GM21381 (cell line): ENCODE data around the gene SLC38A2.

Experiments
- ATAC-seq: cut with Tn5 transposase; IDR thresholded peaks from one replicate; pipeline ENCODE4 v1.9.1; 2021; ENCODE audit warnings: mild to moderate bottlenecking, moderate library complexity; ENCODE audit not compliant: unreplicated experiment

SLC38A2 gene

GRCh38 chr12:46395388-46395787 lies 22.8 kb upstream of the SLC38A2 start:
- ATAC-seq, result no peak

- no peak for ATAC-seq
Measured at GRCh38 chr12:46391630-46392029, 19.1 kb upstream of the SLC38A2 start.

GRCh38 chr12:46390881-46391280 lies 18.3 kb upstream of the SLC38A2 start:
- no peak for ATAC-seq

- ATAC-seq, result no peak
Measured at GRCh38 chr12:46390304-46390703, 17.7 kb upstream of the SLC38A2 start.

GRCh38 chr12:46389031-46389616 lies 16.6 kb upstream of the SLC38A2 start:
- ATAC-seq, result no peak

GRCh38 chr12:46388427-46389021 lies 16.0 kb upstream of the SLC38A2 start:
- ATAC-seq, result peak; percentile 59

- ATAC-seq, result no peak
Measured at GRCh38 chr12:46387670-46388069, 15.1 kb upstream of the SLC38A2 start.

- ATAC-seq, result peak; percentile 20
Measured at GRCh38 chr12:46386877-46387629, 14.5 kb upstream of the SLC38A2 start.

GRCh38 chr12:46386360-46386867 lies 13.8 kb upstream of the SLC38A2 start:
- no peak for ATAC-seq

- ATAC-seq, result no peak
Measured at GRCh38 chr12:46385438-46385837, 12.9 kb upstream of the SLC38A2 start.

GRCh38 chr12:46384451-46385309 lies 12.1 kb upstream of the SLC38A2 start:
- no peak for ATAC-seq

GRCh38 chr12:46383654-46384450 lies 11.3 kb upstream of the SLC38A2 start:
- peak; percentile 31 for ATAC-seq

- ATAC-seq, result peak; percentile 66
Measured at GRCh38 chr12:46382964-46383653, 10.5 kb upstream of the SLC38A2 start.

- ATAC-seq, result no peak
Measured at GRCh38 chr12:46382408-46382963, 9.9 kb upstream of the SLC38A2 start.

- no peak for ATAC-seq
Measured at GRCh38 chr12:46380881-46381280, 8.3 kb upstream of the SLC38A2 start.

- no peak for ATAC-seq
Measured at GRCh38 chr12:46380022-46380796, 7.6 kb upstream of the SLC38A2 start.

GRCh38 chr12:46379352-46379751 lies 6.8 kb upstream of the SLC38A2 start:
- ATAC-seq, result no peak

GRCh38 chr12:46378530-46378929 lies 6.0 kb upstream of the SLC38A2 start:
- ATAC-seq, result no peak

GRCh38 chr12:46377678-46378077 lies 5.1 kb upstream of the SLC38A2 start:
- ATAC-seq, result no peak
